ENCODE measurements around the gene NTMT2.

The NTMT2 gene

DNA sequence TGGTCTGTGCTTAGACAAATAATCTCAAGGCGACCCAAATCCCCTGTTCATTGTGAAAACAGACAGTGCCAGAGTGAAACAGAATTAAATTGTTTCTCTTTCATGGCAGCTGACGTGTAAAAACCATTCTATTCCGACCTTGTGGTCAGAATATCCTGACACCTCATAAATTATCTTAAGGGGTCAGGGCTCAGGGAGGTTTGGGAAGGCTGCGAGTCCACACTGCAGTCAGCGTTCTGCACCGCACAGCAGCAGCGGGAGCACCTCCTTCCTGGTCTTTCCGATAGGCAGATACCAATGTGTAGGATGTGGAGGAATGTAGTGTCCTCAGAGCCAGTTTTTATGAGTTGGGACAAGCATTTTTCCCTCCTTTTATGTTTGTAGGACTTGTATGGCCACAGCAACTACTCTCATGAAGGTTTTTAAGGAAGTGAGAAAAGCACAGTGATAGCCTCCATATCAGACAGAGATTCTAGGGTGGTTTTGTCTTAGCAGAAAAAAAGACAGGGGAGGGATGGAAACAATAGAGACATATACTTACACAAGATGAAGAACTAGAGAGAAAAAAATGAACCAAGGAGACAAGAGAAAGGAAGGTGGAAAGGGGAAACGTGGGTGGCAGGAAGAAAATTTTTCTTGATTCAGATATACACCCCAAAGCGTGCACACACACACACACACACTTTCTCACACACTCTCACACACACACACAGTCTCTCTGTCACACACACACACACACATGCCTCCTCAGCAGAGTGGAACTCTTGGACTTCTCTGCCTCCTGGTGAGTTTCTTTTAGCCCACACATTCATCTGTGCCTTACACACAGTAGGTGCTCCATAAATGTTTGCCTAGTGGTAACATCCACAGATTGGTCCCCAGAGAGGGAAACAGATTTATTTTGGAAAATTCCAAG is 68.6 kb downstream of the NTMT2 start:
- Mint-ChIP-seq H3K27me3 (peaks cover 15% of the 10 kb centered on the region), H3K4me3 (no peak overlapping the region), H3K9me3 (no peaks in the 10 kb centered on the region), H3K4me1 (no peaks in the 10 kb centered on the region), H3K27ac (no peak overlapping the region), H3K36me3 (no peaks in the 10 kb centered on the region)
- ATAC-seq = no peak

DNA sequence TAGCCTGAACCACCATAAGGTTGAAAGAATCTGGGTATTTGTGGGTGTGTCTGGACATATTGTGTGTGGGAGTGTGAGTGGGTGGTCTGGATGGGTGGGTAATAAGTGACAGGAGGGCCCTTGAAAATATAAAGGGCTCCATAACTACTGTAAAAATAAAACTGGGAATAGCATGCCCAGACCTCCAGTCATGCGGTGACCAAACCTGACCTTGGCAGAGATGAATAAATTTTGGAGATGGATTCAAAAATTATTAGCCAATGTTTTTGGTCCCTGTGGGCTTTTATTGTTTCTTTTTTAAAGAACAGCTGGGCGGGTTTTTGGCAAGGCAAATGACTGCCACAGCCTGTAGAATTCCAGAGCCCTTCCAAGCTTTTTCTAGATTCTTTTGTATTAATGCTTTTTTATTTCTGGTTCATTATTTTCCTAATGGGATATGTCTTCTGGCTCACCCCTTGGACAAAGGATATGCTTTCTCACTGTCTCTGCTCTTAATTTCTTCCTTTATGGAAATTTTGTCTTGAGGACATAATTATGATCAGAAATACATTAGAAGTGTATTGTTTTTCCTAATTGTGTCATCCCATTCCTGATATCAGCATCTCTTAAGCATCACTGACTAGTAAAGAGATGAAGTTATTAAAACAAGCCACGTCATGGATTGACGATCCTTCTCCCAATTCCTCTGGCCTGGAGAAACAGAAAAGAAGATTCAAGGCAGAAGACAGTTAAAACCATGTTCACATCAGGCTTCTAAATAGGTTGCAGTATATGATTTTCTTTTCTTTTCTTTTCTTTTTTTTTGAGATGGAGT is 69.5 kb downstream of the NTMT2 start:
- Mint-ChIP-seq H3K27me3 (peaks cover 15% of the 10 kb centered on the region), H3K4me3 (no peak overlapping the region), H3K27ac (no peak overlapping the region), H3K36me3 (no peaks in the 10 kb centered on the region), H3K9me3 (no peaks in the 10 kb centered on the region), H3K4me1 (no peaks in the 10 kb centered on the region)
- ATAC-seq = no peak

DNA sequence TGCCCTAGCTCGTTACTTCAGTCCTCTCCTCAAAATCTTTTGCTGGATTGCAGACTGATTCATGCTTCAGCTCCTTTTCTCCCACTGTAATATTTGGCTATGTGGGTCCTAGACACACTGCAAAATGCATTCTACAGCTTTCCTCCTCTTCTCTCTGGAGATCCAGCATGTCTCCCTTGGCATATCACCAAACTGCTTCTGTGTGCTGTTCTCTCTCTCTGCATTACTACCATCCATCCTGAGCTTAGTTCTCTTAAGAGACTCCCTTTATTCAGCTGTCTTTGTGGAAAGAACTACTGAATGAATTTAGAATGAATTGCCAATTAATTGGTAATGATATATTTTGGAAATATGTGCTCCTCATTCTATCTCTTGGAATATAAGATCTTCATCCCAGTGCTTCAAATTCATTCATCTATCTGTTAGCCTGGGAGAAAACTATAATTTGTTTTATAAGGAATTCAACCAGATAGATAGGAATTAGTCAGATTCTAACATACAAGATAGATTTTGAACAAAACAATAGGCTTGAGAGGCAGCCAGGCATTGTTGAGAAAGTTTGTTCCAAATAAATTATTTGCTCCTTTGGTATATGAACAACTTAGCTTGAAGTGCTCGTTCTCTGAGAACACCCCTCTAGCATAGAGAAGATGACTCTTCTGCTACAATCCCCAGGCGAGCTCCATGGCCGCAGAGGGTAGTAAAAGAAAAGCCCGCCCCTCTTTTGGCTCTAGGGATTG is 71.9 kb downstream of the NTMT2 start:
- H3K4me3 Mint-ChIP-seq = no peak overlapping the region
- H3K36me3 Mint-ChIP-seq = no peaks in the 10 kb centered on the region
- peaks cover 4% of the 10 kb centered on the region for H3K9me3 Mint-ChIP-seq
- no peaks in the 10 kb centered on the region for H3K4me1 Mint-ChIP-seq
- no peak for ATAC-seq
- peaks cover 9% of the 10 kb centered on the region for H3K27me3 Mint-ChIP-seq
- H3K27ac Mint-ChIP-seq = no peak overlapping the region

DNA sequence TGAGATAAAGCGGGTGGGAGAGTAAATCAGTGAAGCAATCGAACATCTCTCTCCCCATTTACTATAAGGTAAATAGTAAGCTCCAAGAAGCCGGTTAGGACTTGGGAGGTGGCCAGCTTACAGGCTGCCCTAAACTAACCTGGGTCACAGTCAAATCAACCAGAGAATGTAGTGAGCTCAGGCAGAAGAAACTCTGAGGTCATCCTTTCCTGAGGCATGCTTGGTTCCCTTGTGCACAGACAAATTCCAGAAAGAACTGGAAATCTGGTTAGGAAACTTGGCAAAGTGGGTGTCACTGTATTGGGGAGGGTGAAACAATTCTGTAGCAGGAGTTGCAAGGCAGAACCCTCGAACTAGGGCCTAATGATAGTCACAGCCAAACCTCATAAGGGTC is 72.5 kb downstream of the NTMT2 start:
- H3K27me3 Mint-ChIP-seq = peaks cover 6% of the 10 kb centered on the region
- no peak for ATAC-seq

More for the DNA sequence above, 72.5 kb downstream of the NTMT2 start:
- Mint-ChIP-seq H3K4me1 (no peaks in the 10 kb centered on the region), H3K36me3 (no peaks in the 10 kb centered on the region), H3K4me3 (no peak overlapping the region), H3K27ac (no peak overlapping the region), H3K9me3 (peaks cover 7% of the 10 kb centered on the region)
